Measurements from ENCODE around the gene ATP10D.

GRCh38 chr4:47567511-47567910 is 82.4 kb downstream of the ATP10D start:
- TF ChIP-seq CTCF (IDR thresholded peaks at IDR 0.05; ENCODE audit: low read depth, low read length) = no peak
- no peak for TF ChIP-seq POLR2A (IDR thresholded peaks at IDR 0.05; ENCODE audit: extremely low read depth, insufficient read length)
- TF ChIP-seq MAX (IDR thresholded peaks at IDR 0.05; ENCODE audit: low read depth, low read length) = no peak

Measured in NB4 (cell line).